Ishikawa (cell line): ENCODE measurements around the gene NAV1.

Source experiments
- CEBPB ChIP-seq: IDR thresholded peaks from 2 replicates; pipeline ENCODE4 v1.6.1; 2012
- CREB1 ChIP-seq: IDR thresholded peaks from 2 replicates; pipeline ENCODE4 v1.6.1; 2012; ENCODE audit warnings: low read depth
- EGR1 ChIP-seq: IDR thresholded peaks from 2 replicates; pipeline ENCODE4 v1.6.1; 2012
- EP300 ChIP-seq: IDR thresholded peaks from 2 replicates; pipeline ENCODE4 v1.6.1; 2012; ENCODE audit warnings: borderline replicate concordance
- FOXM1 ChIP-seq: IDR thresholded peaks from 2 replicates; pipeline ENCODE4 v1.6.1; 2012; ENCODE audit warnings: low read depth, borderline replicate concordance
- MAX ChIP-seq: IDR thresholded peaks from 2 replicates; pipeline ENCODE4 v1.6.1; 2012
- NFIC ChIP-seq: IDR thresholded peaks from 2 replicates; pipeline ENCODE4 v1.6.1; 2012
- RAD21 ChIP-seq: IDR thresholded peaks from 2 replicates; pipeline ENCODE4 v1.6.1; 2012; ENCODE audit warnings: low read depth
- REST ChIP-seq: IDR thresholded peaks from 2 replicates; pipeline ENCODE4 v1.6.1; 2012; ENCODE audit warnings: low read depth, mild to moderate bottlenecking
- TAF1 ChIP-seq: IDR thresholded peaks from 2 replicates; pipeline ENCODE4 v1.6.1; 2012; ENCODE audit warnings: low read depth, mild to moderate bottlenecking
- TCF12 ChIP-seq: IDR thresholded peaks from 2 replicates; pipeline ENCODE4 v1.6.1; 2012; ENCODE audit warnings: low read depth
- TEAD4 ChIP-seq: IDR thresholded peaks from 2 replicates; pipeline ENCODE4 v1.6.1; 2012
- USF1 ChIP-seq: IDR thresholded peaks from 2 replicates; pipeline ENCODE4 v1.6.1; 2012
- YY1 ChIP-seq: IDR thresholded peaks from 2 replicates; pipeline ENCODE4 v1.6.1; 2012; ENCODE audit warnings: low read depth
- ZBTB7A ChIP-seq: IDR thresholded peaks from 2 replicates; pipeline ENCODE4 v1.6.1; 2012; ENCODE audit warnings: low read depth

Gene NAV1

GRCh38 chr1:201544710-201545109, 5.8 kb downstream of the NAV1 start:
- TF ChIP-seq REST (no peak), FOXM1 (no peak), YY1 (no peak), EP300 (no peak), CREB1 (no peak), EGR1 (no peak), USF1 (no peak), ZBTB7A (no peak)

GRCh38 chr1:201545851-201546492, 7.0 kb downstream of the NAV1 start:
- peak; percentile 3; the same call in 1 of the 2 replicates for TF ChIP-seq RAD21
- TF ChIP-seq TCF12, result no peak
- no peak for TF ChIP-seq REST

DNA sequence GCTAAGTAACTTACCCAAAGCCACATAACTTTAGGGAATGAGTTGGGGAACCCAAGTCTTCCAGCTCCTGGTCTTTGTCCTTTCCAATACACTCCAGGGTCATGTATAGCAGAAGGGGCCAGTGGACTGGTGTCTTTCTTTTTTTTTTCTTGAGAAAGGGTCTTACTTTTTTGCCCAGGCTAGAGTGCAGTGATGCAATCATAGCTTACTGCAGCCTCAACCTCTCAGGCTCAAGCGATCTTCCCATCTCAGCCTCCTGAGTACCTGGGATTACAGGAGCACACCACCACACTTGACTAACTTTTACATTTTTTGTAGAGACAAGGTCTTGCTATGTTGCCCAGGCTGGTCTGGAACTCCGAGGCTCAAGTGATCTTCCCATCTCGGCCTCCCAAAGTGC, 12.2 kb downstream of the NAV1 start:
- TF ChIP-seq CREB1, result no peak
- no peak for TF ChIP-seq TEAD4
- TF ChIP-seq EGR1, result no peak
- TF ChIP-seq YY1, result no peak
- no peak for TF ChIP-seq FOXM1
- TF ChIP-seq RAD21, result no peak
- no peak for TF ChIP-seq NFIC
- TF ChIP-seq CEBPB, result no peak
- no peak for TF ChIP-seq REST
- no peak for TF ChIP-seq TAF1
- TF ChIP-seq USF1, result no peak
- TF ChIP-seq MAX, result no peak
- no peak for TF ChIP-seq ZBTB7A
- no peak for TF ChIP-seq TCF12
- no peak for TF ChIP-seq EP300

DNA sequence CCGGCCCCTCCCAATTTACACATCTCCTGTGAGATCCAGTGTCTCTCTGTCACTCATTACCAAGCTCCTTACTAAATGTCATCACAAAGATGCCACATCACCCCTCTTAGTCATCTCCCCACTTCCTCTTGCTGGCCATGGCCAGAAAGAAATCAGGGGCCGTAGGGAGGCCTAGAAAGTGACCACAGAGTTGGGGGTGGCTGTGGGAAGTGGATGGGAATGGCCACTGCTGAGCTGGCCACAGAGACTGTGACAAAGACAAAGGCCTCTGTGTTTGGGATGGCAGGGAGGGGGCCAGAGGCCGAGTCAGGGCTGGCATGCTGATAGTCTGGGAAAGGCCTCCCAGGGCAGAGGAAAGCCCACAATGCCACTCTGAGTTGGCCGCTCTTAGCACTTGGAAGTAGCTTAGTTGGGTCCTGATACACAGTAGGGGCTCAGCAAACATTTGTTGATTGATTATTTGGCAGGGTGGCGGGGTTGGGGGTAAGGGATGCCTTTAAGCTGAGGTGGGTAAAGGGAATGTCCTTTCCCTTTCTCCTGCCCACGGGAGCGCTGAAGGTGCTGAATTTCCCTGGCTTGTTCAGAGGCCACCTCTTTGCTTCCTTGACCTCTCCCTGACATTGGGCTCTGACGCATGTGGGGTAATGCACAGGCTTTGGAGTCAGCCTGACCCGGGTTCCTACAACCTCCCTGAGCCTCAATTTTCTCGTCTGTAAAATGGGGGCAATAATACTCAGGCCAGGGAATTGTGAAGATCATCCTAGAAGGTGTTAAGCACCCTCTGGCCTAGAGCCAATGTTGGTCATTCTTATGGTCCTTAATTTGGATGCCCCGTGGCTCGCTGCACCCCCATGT, 13.2 kb downstream of the NAV1 start:
- TF ChIP-seq USF1, result no peak
- TF ChIP-seq CEBPB, result no peak
- no peak for TF ChIP-seq EP300
- TF ChIP-seq FOXM1, result no peak

DNA sequence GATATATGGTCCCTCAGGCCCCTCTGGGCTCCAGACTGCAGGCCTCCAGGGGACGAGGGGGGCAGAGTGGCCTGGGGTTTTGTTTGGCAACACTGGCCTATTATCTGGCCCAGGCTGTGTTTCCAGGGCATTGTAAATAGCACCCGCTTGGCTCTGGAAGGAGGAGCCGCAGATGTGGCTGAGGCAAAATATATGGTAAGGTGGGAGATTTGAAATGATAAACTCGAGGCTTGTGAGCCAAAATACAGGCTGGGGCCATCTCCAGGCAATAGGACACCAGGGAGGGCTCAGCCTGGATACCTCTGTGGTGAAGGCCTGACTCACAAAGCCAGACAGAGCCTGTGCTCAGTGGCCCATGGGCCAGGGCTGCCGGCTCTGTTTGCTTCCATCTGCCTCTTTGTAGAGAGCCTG, 14.0 kb downstream of the NAV1 start:
- TF ChIP-seq EP300, result no peak
- TF ChIP-seq EGR1, result no peak
